ENCODE data around the gene PDGFC. TPM values are rescaled to one million over a fixed set of nuclear protein-coding genes. Genes with fewer than 3 reads are reported as not detected.

Gene PDGFC
- total and polyA plus RNA-seq, 9 donors = 18.6 to 58.0 (median 36.2) TPM

GRCh38 chr4:156948738-156949137 is 22.9 kb downstream of the PDGFC start:
- Histone ChIP-seq H3K27ac (no peak overlapping the region), H3K4me1 (ENCODE audit: insufficient read depth) (peaks cover 12% of the 10 kb centered on the region), H3K36me3 (no peaks in the 10 kb centered on the region), H3K27me3 (no peaks in the 10 kb centered on the region), H3K9me3 (no peaks in the 10 kb centered on the region), H3K4me3 (no peak overlapping the region)
- intact Hi-C loops (cut with DNase I) = no loop called here
- DNase-seq = no peak
- WGBS, 3 donors = 33 to 41% (median 36%) methylated on average over 3 of the region's 3 CpGs
- TF ChIP-seq EP300 (IDR thresholded peaks at IDR 0.05) (no peak), POLR2A (IDR thresholded peaks at IDR 0.05) (no peak)
- TF ChIP-seq, protein P1, sequence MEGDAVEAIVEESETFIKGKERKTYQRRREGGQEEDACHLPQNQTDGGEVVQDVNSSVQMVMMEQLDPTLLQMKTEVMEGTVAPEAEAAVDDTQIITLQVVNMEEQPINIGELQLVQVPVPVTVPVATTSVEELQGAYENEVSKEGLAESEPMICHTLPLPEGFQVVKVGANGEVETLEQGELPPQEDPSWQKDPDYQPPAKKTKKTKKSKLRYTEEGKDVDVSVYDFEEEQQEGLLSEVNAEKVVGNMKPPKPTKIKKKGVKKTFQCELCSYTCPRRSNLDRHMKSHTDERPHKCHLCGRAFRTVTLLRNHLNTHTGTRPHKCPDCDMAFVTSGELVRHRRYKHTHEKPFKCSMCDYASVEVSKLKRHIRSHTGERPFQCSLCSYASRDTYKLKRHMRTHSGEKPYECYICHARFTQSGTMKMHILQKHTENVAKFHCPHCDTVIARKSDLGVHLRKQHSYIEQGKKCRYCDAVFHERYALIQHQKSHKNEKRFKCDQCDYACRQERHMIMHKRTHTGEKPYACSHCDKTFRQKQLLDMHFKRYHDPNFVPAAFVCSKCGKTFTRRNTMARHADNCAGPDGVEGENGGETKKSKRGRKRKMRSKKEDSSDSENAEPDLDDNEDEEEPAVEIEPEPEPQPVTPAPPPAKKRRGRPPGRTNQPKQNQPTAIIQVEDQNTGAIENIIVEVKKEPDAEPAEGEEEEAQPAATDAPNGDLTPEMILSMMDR (IDR thresholded peaks at IDR 0.05) = no peak

DNA sequence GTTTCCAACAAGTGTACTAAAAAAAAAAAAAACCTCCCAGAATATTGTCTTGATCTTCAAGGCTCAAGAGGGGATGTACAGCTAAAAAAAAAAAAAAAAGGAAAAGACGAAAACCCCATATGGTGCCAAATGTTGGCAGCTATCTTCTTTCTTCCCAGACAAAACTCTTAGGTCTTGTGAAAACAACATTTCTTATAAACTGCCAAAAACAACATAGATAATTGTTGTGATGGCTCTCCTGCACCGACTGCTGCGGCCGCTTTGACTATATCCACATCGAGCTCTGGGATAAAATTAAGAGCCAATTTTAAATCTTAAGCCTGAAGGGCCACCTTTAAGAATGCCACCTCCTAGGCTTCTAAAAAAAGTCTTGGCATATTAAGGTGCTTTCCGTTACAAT is 23.5 kb downstream of the PDGFC start:
- Histone ChIP-seq H3K9me3 (no peaks in the 10 kb centered on the region), H3K4me1 (ENCODE audit: insufficient read depth) (peaks cover 14% of the 10 kb centered on the region), H3K4me3 (no peak overlapping the region), H3K36me3 (no peaks in the 10 kb centered on the region), H3K27me3 (no peaks in the 10 kb centered on the region), H3K27ac (no peak overlapping the region)
- TF ChIP-seq EP300 (IDR thresholded peaks at IDR 0.05) = no peak
- TF ChIP-seq, protein P1 (IDR thresholded peaks at IDR 0.05) = no peak
- TF ChIP-seq POLR2A (IDR thresholded peaks at IDR 0.05) = no peak
- intact Hi-C loops (cut with DNase I) = no loop called here
- no peak for DNase-seq
- WGBS, 3 donors = 5 to 20% (median 6%) methylated on average over 6 of the region's 6 CpGs

GRCh38 chr4:156946516-156947424 is 24.8 kb downstream of the PDGFC start:
- WGBS, 3 donors = 11 to 12% (median 12%) methylated on average over 5 of the region's 5 CpGs
- DNase-seq = peak in 1 of 5 donors; percentile 49
- no peaks in the 10 kb centered on the region for H3K27me3 ChIP-seq
- H3K4me1 ChIP-seq (ENCODE audit: insufficient read depth) = peaks cover 17% of the 10 kb centered on the region
- no peak overlapping the region for H3K4me3 ChIP-seq
- peak overlapping the region in 1 of 2 donors; percentile 64 for H3K27ac ChIP-seq
- TF ChIP-seq EP300 (IDR thresholded peaks at IDR 0.05) = no peak
- TF ChIP-seq, protein P1 (IDR thresholded peaks at IDR 0.05) = no peak
- no peak for TF ChIP-seq POLR2A (IDR thresholded peaks at IDR 0.05)
- no peaks in the 10 kb centered on the region for H3K9me3 ChIP-seq
- intact Hi-C loops (cut with DNase I) = no loop called here
- no peaks in the 10 kb centered on the region for H3K36me3 ChIP-seq

DNA sequence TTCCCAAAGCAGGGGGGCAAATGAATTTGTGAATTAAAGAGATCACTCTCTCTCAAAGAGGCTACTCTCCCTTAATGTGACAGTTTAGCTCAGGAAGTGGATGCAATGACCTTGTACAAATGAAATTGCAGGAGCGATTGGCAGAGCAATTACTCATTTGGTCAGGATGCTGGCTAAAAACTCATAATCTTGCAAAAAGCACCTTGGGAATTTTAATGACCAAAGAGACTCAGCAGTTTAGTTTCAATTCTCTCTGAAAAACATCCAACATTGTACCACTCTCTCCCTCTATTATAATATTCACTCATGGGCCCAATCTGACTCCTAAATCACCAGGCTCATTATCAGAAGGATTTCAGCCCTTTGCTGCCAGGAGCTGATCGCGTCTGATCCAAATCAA is 26.1 kb downstream of the PDGFC start:
- H3K4me1 ChIP-seq (ENCODE audit: insufficient read depth) = peaks cover 17% of the 10 kb centered on the region
- H3K27me3 ChIP-seq = no peaks in the 10 kb centered on the region
- intact Hi-C loops (cut with DNase I) = no loop called here
- no peaks in the 10 kb centered on the region for H3K36me3 ChIP-seq
- H3K4me3 ChIP-seq = no peak overlapping the region
- no peak for DNase-seq
- 17 to 35% (median 27%) methylated on average over 3 of the region's 3 CpGs for WGBS, 3 donors
- peak overlapping the region in 1 of 2 donors; percentile 64 for H3K27ac ChIP-seq
- TF ChIP-seq POLR2A (IDR thresholded peaks at IDR 0.05) (no peak), EP300 (IDR thresholded peaks at IDR 0.05) (no peak)
- TF ChIP-seq, protein P1 (IDR thresholded peaks at IDR 0.05) = no peak
- no peaks in the 10 kb centered on the region for H3K9me3 ChIP-seq
